SK-N-SH treated with all-trans-retinoic acid at 6 μM for 48 hours (cell line): Measurements from ENCODE around the gene BEND7.

Experiments used
- ATAC-seq: fragments of 200-7000 bp; cut with Tn5 transposase; 3 replicates; pipeline ENCODE4 v1.9.1; 2020; ENCODE audit warnings: mild to moderate bottlenecking, moderate library complexity
- BACH2 ChIP-seq: fragments of 250-450 bp; sonication (Bioruptor Pico); IDR thresholded peaks from 2 replicates; pipeline ENCODE4 v1.9.0; 2021; ENCODE audit warnings: mild to moderate bottlenecking, borderline replicate concordance
- CSDC2 ChIP-seq: fragments of 250-450 bp; sonication (Bioruptor Pico); IDR thresholded peaks from 2 replicates; pipeline ENCODE4 v1.5.0; 2020; ENCODE audit warnings: mild to moderate bottlenecking, moderate library complexity
- ESRRG ChIP-seq: fragments of 250-450 bp; sonication (Bioruptor Pico); IDR thresholded peaks from 2 replicates; pipeline ENCODE4 v1.6.1; 2021; ENCODE audit warnings: mild to moderate bottlenecking
- ISL1 ChIP-seq: fragments of 250-450 bp; sonication (Bioruptor Pico); IDR thresholded peaks from 2 replicates; pipeline ENCODE4 v2.1.2; 2022; ENCODE audit warnings: mild to moderate bottlenecking, moderate library complexity
- PPARA ChIP-seq: fragments of 250-450 bp; sonication (Bioruptor Pico); IDR thresholded peaks from 2 replicates; pipeline ENCODE4 v1.5.0; 2020; ENCODE audit warnings: mild to moderate bottlenecking, borderline replicate concordance
- RARB ChIP-seq: fragments of 250-450 bp; sonication (Bioruptor Pico); IDR thresholded peaks from 2 replicates; pipeline ENCODE4 v1.8.0; 2021; ENCODE audit warnings: mild to moderate bottlenecking, moderate library complexity
- SNAI2 ChIP-seq: fragments of 250-450 bp; sonication (Bioruptor Pico); IDR thresholded peaks from 2 replicates; pipeline ENCODE4 v1.5.0; 2020; ENCODE audit warnings: mild to moderate bottlenecking, moderate library complexity
- TCF4 ChIP-seq: fragments of 250-450 bp; sonication (Bioruptor Pico); IDR thresholded peaks from 2 replicates; pipeline ENCODE4 v1.8.0; 2021; ENCODE audit warnings: mild to moderate bottlenecking, moderate library complexity, borderline replicate concordance
- TOX ChIP-seq: fragments of 250-450 bp; sonication (Bioruptor Pico); IDR thresholded peaks from 2 replicates; pipeline ENCODE4 v1.8.0; 2021; ENCODE audit warnings: mild to moderate bottlenecking, moderate library complexity, borderline replicate concordance
- ZC3H10 ChIP-seq: fragments of 250-450 bp; sonication (Bioruptor Pico); IDR thresholded peaks from 2 replicates; pipeline ENCODE4 v1.5.1; 2021; ENCODE audit warnings: mild to moderate bottlenecking, moderate library complexity
- ZFP30 ChIP-seq: fragments of 450-650 bp; formaldehyde crosslinking; IDR thresholded peaks from 2 replicates; pipeline ENCODE4 v1.5.0; 2022; ENCODE audit warnings: mild to moderate bottlenecking, moderate library complexity
- ZNF8 ChIP-seq: fragments of 450-650 bp; formaldehyde crosslinking; IDR thresholded peaks from 2 replicates; pipeline ENCODE4 v1.5.0; 2020; ENCODE audit warnings: mild to moderate bottlenecking, moderate library complexity
- TF ChIP-seq, protein P1 (sequence below): fragments of 250-450 bp; sonication (Bioruptor Pico); IDR thresholded peaks from 2 replicates; pipeline ENCODE4 v1.8.0; 2020; ENCODE audit warnings: mild to moderate bottlenecking, moderate library complexity, borderline replicate concordance
- TF ChIP-seq, protein P2 (sequence below): fragments of 250-450 bp; sonication (Bioruptor Pico); IDR thresholded peaks from 2 replicates; pipeline ENCODE4 v1.5.1; 2021; ENCODE audit warnings: mild to moderate bottlenecking, moderate library complexity
- TF ChIP-seq, protein P3 (sequence below): fragments of 250-450 bp; sonication (Bioruptor Pico); IDR thresholded peaks from 2 replicates; pipeline ENCODE4 v1.5.0; 2020; ENCODE audit warnings: mild to moderate bottlenecking, moderate library complexity
- TF ChIP-seq, protein P4 (sequence below): fragments of 250-450 bp; sonication (Bioruptor Pico); IDR thresholded peaks from 2 replicates; pipeline ENCODE4 v1.5.1; 2020; ENCODE audit warnings: low read depth, mild to moderate bottlenecking, moderate library complexity
- TF ChIP-seq, protein P5 (sequence below): fragments of 250-450 bp; sonication (Bioruptor Pico); IDR thresholded peaks from 2 replicates; pipeline ENCODE4 v1.8.0; 2021; ENCODE audit warnings: low read depth, mild to moderate bottlenecking, moderate library complexity, borderline replicate concordance

Gene BEND7

DNA sequence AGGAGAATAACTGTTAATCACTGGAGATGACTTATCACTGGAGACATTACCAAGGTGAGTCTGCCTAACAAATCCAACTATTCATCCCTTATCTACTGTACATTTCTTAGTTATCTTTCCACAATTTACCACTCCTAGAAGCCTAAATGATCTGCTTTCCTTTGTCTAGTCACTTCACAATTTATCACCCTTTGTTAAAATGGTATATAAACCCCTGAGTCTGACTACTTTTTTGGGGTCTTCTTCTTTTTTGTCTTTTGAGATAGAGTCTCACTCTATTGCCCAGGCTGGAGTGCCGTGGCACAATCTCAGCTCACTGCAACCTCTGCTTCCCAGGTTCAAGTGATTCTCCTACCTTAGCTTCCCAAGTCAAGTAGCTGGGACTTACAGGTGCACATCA is 114.7 kb downstream of the BEND7 start:
- ATAC-seq, result no peak
- TF ChIP-seq, protein P1, sequence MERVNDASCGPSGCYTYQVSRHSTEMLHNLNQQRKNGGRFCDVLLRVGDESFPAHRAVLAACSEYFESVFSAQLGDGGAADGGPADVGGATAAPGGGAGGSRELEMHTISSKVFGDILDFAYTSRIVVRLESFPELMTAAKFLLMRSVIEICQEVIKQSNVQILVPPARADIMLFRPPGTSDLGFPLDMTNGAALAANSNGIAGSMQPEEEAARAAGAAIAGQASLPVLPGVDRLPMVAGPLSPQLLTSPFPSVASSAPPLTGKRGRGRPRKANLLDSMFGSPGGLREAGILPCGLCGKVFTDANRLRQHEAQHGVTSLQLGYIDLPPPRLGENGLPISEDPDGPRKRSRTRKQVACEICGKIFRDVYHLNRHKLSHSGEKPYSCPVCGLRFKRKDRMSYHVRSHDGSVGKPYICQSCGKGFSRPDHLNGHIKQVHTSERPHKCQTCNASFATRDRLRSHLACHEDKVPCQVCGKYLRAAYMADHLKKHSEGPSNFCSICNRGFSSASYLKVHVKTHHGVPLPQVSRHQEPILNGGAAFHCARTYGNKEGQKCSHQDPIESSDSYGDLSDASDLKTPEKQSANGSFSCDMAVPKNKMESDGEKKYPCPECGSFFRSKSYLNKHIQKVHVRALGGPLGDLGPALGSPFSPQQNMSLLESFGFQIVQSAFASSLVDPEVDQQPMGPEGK, result no peak
- TF ChIP-seq SNAI2 (CRISPR knock-in tag) (no peak), TCF4 (CRISPR knock-in tag) (no peak), TOX (no peak), CSDC2 (CRISPR knock-in tag) (no peak), ZNF8 (no peak), ZC3H10 (CRISPR knock-in tag) (no peak), ZFP30 (CRISPR knock-in tag) (no peak)
- TF ChIP-seq, protein P2, sequence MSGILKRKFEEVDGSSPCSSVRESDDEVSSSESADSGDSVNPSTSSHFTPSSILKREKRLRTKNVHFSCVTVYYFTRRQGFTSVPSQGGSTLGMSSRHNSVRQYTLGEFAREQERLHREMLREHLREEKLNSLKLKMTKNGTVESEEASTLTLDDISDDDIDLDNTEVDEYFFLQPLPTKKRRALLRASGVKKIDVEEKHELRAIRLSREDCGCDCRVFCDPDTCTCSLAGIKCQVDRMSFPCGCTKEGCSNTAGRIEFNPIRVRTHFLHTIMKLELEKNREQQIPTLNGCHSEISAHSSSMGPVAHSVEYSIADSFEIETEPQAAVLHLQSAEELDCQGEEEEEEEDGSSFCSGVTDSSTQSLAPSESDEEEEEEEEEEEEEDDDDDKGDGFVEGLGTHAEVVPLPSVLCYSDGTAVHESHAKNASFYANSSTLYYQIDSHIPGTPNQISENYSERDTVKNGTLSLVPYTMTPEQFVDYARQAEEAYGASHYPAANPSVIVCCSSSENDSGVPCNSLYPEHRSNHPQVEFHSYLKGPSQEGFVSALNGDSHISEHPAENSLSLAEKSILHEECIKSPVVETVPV (CRISPR knock-in tag), result no peak
- TF ChIP-seq, protein P3, sequence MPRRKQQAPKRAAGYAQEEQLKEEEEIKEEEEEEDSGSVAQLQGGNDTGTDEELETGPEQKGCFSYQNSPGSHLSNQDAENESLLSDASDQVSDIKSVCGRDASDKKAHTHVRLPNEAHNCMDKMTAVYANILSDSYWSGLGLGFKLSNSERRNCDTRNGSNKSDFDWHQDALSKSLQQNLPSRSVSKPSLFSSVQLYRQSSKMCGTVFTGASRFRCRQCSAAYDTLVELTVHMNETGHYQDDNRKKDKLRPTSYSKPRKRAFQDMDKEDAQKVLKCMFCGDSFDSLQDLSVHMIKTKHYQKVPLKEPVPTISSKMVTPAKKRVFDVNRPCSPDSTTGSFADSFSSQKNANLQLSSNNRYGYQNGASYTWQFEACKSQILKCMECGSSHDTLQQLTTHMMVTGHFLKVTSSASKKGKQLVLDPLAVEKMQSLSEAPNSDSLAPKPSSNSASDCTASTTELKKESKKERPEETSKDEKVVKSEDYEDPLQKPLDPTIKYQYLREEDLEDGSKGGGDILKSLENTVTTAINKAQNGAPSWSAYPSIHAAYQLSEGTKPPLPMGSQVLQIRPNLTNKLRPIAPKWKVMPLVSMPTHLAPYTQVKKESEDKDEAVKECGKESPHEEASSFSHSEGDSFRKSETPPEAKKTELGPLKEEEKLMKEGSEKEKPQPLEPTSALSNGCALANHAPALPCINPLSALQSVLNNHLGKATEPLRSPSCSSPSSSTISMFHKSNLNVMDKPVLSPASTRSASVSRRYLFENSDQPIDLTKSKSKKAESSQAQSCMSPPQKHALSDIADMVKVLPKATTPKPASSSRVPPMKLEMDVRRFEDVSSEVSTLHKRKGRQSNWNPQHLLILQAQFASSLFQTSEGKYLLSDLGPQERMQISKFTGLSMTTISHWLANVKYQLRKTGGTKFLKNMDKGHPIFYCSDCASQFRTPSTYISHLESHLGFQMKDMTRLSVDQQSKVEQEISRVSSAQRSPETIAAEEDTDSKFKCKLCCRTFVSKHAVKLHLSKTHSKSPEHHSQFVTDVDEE (CRISPR knock-in tag), result no peak

DNA sequence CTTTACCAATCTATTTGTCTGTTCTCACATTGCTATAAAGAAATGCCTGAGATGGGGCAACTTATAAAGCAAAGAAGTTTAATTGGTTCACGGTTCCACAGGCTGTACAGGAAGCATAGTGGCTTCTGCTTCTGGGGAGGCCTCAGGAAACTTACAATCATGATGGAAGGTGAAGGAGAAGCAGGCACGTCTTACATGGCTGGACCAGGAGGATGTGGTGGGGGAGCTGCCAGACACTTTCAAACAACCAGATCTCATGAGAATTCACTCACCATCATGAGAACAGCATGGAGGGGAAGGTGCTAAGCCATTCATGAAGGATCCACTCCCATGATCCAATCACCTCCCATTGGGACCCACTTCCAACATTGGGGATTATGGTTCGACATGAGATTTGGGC is 115.9 kb downstream of the BEND7 start:
- ATAC-seq, result no peak
- no peak for TF ChIP-seq TOX
- TF ChIP-seq, protein P2 (CRISPR knock-in tag), result no peak
- TF ChIP-seq PPARA (CRISPR knock-in tag), result no peak
- TF ChIP-seq TCF4 (CRISPR knock-in tag), result no peak
- TF ChIP-seq RARB (CRISPR knock-in tag), result no peak
- TF ChIP-seq SNAI2 (CRISPR knock-in tag), result no peak
- TF ChIP-seq ESRRG (CRISPR knock-in tag), result no peak
- TF ChIP-seq ZFP30 (CRISPR knock-in tag), result no peak
- no peak for TF ChIP-seq CSDC2 (CRISPR knock-in tag)
- TF ChIP-seq BACH2 (CRISPR knock-in tag), result no peak

DNA sequence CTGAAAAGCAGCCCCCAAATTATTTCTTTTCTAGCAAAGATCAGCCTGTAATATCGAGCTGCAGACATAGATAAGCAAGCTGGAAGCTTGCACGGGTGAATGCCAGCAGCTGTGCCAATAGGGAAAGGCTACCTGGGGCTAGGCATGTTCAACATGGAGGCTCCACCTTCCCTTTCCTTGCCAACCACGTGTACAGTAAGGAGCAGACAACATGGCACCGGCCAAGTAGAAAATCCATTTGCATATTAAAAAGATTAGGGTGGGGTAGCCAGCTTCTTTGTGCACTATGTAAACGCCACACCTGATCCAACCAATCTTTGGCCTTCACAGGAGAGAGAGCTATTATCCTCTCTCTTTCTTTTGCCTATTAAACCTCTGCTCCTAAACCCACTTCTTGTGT is 124.0 kb downstream of the BEND7 start:
- TF ChIP-seq ISL1 (no peak), ZNF8 (no peak), SNAI2 (CRISPR knock-in tag) (no peak), ZC3H10 (CRISPR knock-in tag) (no peak), CSDC2 (CRISPR knock-in tag) (no peak)
- TF ChIP-seq, protein P2 (CRISPR knock-in tag), result no peak
- TF ChIP-seq, protein P3 (CRISPR knock-in tag), result no peak
- TF ChIP-seq, protein P4, sequence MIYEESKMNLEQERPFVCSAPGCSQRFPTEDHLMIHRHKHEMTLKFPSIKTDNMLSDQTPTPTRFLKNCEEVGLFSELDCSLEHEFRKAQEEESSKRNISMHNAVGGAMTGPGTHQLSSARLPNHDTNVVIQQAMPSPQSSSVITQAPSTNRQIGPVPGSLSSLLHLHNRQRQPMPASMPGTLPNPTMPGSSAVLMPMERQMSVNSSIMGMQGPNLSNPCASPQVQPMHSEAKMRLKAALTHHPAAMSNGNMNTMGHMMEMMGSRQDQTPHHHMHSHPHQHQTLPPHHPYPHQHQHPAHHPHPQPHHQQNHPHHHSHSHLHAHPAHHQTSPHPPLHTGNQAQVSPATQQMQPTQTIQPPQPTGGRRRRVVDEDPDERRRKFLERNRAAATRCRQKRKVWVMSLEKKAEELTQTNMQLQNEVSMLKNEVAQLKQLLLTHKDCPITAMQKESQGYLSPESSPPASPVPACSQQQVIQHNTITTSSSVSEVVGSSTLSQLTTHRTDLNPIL (CRISPR knock-in tag), result no peak
- TF ChIP-seq, protein P5, sequence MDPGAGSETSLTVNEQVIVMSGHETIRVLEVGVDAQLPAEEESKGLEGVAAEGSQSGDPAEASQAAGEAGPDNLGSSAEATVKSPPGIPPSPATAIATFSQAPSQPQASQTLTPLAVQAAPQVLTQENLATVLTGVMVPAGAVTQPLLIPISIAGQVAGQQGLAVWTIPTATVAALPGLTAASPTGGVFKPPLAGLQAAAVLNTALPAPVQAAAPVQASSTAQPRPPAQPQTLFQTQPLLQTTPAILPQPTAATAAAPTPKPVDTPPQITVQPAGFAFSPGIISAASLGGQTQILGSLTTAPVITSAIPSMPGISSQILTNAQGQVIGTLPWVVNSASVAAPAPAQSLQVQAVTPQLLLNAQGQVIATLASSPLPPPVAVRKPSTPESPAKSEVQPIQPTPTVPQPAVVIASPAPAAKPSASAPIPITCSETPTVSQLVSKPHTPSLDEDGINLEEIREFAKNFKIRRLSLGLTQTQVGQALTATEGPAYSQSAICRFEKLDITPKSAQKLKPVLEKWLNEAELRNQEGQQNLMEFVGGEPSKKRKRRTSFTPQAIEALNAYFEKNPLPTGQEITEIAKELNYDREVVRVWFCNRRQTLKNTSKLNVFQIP (CRISPR knock-in tag), result no peak
- TF ChIP-seq, all 23 proteins: peak for 0
- ATAC-seq, result no peak
